ENCODE data around the gene SLX4IP. TPM values are rescaled to one million over a fixed set of nuclear protein-coding genes. Genes with fewer than 3 reads are reported as not detected.
A peak's percentile ranks its signal among the peaks of the same experiment; 100 is the strongest.

Gene SLX4IP
- polyA plus RNA-seq, 3 donors = 0.76 to 2.5 (median 1.1) TPM

GRCh38 chr20:10539818-10540553, 104.9 kb downstream of the SLX4IP start:
- no peaks in the 10 kb centered on the region for H4K20me1 ChIP-seq (ENCODE audit: insufficient read depth, low read length)
- no peaks in the 10 kb centered on the region for H3K9me3 ChIP-seq (replicated peaks in 1 of 2; ENCODE audit: control insufficient read depth in 1 of 2, insufficient read depth in 1 of 2, low read length in 2 of 2)
- H3K4me3 ChIP-seq (replicated peaks in 1 of 3; ENCODE audit: low read depth in 2 of 3, low read length in 3 of 3) = no peak overlapping the region
- H3K9ac ChIP-seq (ENCODE audit: insufficient read depth, low read length, poor library complexity, severe bottlenecking) = no peak overlapping the region
- no peak for TF ChIP-seq CTCF (IDR thresholded peaks at IDR 0.05)
- Mint-ChIP-seq H3K36me3 (peaks cover 1 to 8% of the 10 kb centered on the region in 2 donors), H3K9me3 (no peaks in the 10 kb centered on the region), H3K4me1 (peaks cover 32% of the 10 kb centered on the region), H3K27ac (peak overlapping the region in 4 of 7 donors; percentile 46 to 79 (median 59)), H3K4me3 (peak overlapping the region in 1 of 2 donors; percentile 28), H3K27me3 (ENCODE audit: low read depth in 3 of 3) (no peaks in the 10 kb centered on the region)
- no peaks in the 10 kb centered on the region for H3K36me3 ChIP-seq (replicated peaks in 1 of 2; ENCODE audit: control insufficient read depth in 1 of 2, insufficient read depth in 2 of 2, low read length in 2 of 2)
- H3K27me3 ChIP-seq (ENCODE audit: control insufficient read depth in 2 of 2, insufficient read depth in 2 of 2, low read length in 2 of 2) = no peaks in the 10 kb centered on the region
- WGBS (ENCODE audit: insufficient coverage) = 95% methylated on average over 3 of the region's 7 CpGs
- intact Hi-C loops (cut with micrococcal nuclease) = no loop called here
- no peak for DNase-seq
- H3K27ac ChIP-seq (ENCODE audit: low read depth in 1 of 2, low read length in 2 of 2) = peak overlapping the region in 1 of 2 donors; percentile 12
- H3K79me2 ChIP-seq (ENCODE audit: insufficient read depth, low read length) = no peaks in the 10 kb centered on the region
- H2AFZ ChIP-seq (ENCODE audit: insufficient read depth, low read depth, low read length, poor library complexity, severe bottlenecking) = no peak overlapping the region
- peak overlapping the region; percentile 4 for H3K4me2 ChIP-seq (replicated peaks; ENCODE audit: extremely low read depth, low read length, poor library complexity, severe bottlenecking)
- H3K4me1 ChIP-seq (ENCODE audit: control insufficient read depth in 1 of 2, insufficient read depth in 2 of 2, low read length in 2 of 2) = peaks cover 19 to 24% of the 10 kb centered on the region in 2 donors

- H3K79me2 ChIP-seq (ENCODE audit: insufficient read depth, low read length) = no peaks in the 10 kb centered on the region
- peak overlapping the region in 1 of 2 donors; percentile 12 for H3K27ac ChIP-seq (ENCODE audit: low read depth in 1 of 2, low read length in 2 of 2)
- H3K4me1 Mint-ChIP-seq = peaks cover 32% of the 10 kb centered on the region
- no peaks in the 10 kb centered on the region for H3K27me3 ChIP-seq (ENCODE audit: control insufficient read depth in 2 of 2, insufficient read depth in 2 of 2, low read length in 2 of 2)
- peak overlapping the region; percentile 41 to 80 (median 72) for H3K27ac Mint-ChIP-seq
- no peaks in the 10 kb centered on the region for H3K36me3 ChIP-seq (replicated peaks in 1 of 2; ENCODE audit: control insufficient read depth in 1 of 2, insufficient read depth in 2 of 2, low read length in 2 of 2)
- WGBS (ENCODE audit: insufficient coverage) = no CpG with 5 or more reads among the region's 4 CpGs
- intact Hi-C loops (cut with micrococcal nuclease) = no loop called here
- peak overlapping the region; percentile 28 to 56 for H3K4me3 Mint-ChIP-seq
- DNase-seq = peak; percentile 9 to 76 (median 50)
- TF ChIP-seq CTCF (IDR thresholded peaks at IDR 0.05) = no peak
- no peaks in the 10 kb centered on the region for H3K27me3 Mint-ChIP-seq (ENCODE audit: low read depth in 3 of 3)
- H3K4me2 ChIP-seq (replicated peaks; ENCODE audit: extremely low read depth, low read length, poor library complexity, severe bottlenecking) = peak overlapping the region; percentile 4
- peaks cover 19 to 24% of the 10 kb centered on the region in 2 donors for H3K4me1 ChIP-seq (ENCODE audit: control insufficient read depth in 1 of 2, insufficient read depth in 2 of 2, low read length in 2 of 2)
- no peaks in the 10 kb centered on the region for H3K9me3 Mint-ChIP-seq
- no peak overlapping the region for H2AFZ ChIP-seq (ENCODE audit: insufficient read depth, low read depth, low read length, poor library complexity, severe bottlenecking)
- peaks cover 0 to 6% of the 10 kb centered on the region in 2 donors for H3K36me3 Mint-ChIP-seq
- no peak overlapping the region for H3K9ac ChIP-seq (ENCODE audit: insufficient read depth, low read length, poor library complexity, severe bottlenecking)
- H3K9me3 ChIP-seq (replicated peaks in 1 of 2; ENCODE audit: control insufficient read depth in 1 of 2, insufficient read depth in 1 of 2, low read length in 2 of 2) = no peaks in the 10 kb centered on the region
- no peaks in the 10 kb centered on the region for H4K20me1 ChIP-seq (ENCODE audit: insufficient read depth, low read length)
- H3K4me3 ChIP-seq (replicated peaks in 1 of 3; ENCODE audit: low read depth in 2 of 3, low read length in 3 of 3) = no peak overlapping the region
Measured at GRCh38 chr20:10540636-10541493, 105.8 kb downstream of the SLX4IP start.

Data from CD14-positive monocyte (primary cell).